Stimulated activated CD8-positive, alpha-beta memory T cell treated with anti-CD3 and anti-CD28 coated beads, Interleukin-4, amount 100 ng/mL, for 4 hours (primary cell): ENCODE measurements around the gene CCDC92.

Experiments
- DNase-seq, 2 donors: peaks; one replicate each; pipeline ENCODE4 v3.0.0-alpha.2; 2020; ENCODE audit warnings: low read depth in 2 of 2, low spot score in 1 of 2

Gene CCDC92

GRCh38 chr12:123891516-123892179 is 81.0 kb downstream of the CCDC92 start:
- DNase-seq: no peak

DNA sequence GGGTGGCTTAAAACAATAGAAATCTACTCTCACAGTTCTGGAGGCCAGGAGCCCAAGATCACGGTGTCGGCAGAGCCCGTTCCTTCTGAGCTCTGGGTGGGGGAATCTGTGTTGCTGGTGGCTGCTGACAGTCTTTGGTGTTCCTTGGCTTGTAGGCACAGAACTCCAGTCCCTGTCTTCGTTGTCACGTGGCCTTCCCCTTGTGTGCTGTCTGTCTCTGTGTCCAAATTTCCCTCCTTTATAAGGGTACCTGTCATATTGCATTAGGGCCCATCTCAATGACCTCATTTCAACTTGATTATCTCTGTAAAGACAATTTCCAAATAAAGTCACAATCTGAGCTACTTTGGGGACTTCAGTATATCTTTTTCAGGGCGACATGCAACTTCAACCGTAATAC is 81.6 kb downstream of the CCDC92 start:
- DNase-seq: no peak

GRCh38 chr12:123890536-123890902 is 82.1 kb downstream of the CCDC92 start:
- DNase-seq: no peak

DNA sequence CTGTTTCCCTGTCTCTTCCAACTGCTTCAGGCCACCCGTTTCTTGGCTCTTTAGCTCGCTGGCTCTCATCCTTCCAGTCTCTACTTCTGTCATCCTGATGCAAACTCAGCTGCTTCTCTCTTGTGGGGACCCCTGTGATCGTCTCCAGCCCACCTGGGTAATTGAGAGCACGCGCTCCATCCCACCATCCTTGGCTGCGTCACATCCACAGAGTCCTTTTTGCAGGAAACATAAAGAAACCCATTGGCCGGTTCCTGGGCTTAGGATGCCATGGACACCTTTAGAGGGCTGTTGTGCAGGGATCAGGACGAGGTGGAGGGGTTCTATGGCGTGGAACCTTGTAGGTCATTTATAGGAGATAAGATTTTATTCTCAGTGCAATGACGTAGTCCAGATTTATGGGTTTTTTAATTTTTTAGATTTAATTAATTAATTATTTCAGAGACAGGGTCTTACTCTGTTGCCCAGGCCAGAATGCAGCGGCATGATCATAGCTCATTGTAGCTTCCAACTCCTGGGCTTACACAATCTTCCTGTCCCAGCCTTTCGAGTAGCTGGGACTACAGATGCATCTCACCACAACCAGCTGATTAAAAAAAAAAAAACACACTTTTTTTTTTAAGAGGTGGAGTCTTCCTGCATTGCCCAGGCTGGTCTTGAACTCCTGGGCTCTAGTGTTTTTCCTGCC is 82.6 kb downstream of the CCDC92 start:
- DNase-seq: no peak

DNA sequence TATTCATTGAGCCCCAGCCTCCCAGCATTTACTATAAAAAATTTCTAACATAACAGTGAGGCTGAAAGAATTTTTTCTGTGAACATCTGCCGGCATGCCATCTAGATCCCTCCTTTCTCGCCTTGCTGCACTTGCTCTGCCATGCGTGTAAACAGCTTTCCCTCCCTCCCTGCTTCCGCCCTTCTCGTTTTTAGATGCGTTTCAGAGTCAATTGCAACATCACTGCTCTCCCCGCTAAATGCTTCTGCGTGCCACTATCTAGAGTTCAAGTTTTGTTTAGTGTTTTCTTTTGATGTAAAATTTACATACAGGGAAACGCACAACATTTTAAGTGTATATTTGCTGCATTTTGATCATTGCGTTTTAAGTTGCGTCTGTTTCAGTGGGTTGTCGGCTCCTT is 83.6 kb downstream of the CCDC92 start:
- DNase-seq: no peak

GRCh38 chr12:123886931-123887582 is 85.6 kb downstream of the CCDC92 start:
- DNase-seq: no peak

DNA sequence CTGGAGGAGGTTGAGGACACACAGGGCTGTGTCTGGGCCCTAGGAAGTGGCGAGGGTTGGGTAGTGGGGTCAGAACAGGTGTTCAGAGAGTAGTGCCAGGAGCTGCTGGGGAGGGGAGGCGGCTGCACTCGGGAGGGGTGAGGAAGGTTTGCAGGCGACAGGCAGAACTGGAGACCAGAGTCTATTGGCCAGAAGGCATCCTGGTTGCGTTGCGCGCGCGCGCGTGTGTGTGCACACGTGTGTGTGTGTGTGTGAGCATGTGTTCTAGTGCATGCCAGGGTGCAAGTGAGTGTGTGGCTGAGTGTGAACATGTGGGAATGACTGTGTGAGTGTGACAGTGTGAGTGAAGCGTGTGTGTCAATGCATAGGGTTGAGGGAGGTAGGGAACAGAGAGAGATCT is 86.4 kb downstream of the CCDC92 start:
- DNase-seq: no peak
